Endothelial cell of umbilical vein (primary cell): ENCODE measurements around the gene GPSM1. TPM values are rescaled to one million over a fixed set of nuclear protein-coding genes. Genes with fewer than 3 reads are reported as not detected.

Experiments
- BruUV-seq: library from RNA; stranded (reverse); fragments of 400-500 nt; replicated peaks from 2 replicates; lab custom pipeline; 2021; lab: Mats Ljungman, UMichigan
- CTCF ChIA-PET: fragments of 300-600, 350-600 bp; sonication (Branson Sonifier 250); formaldehyde crosslinking; loops from one replicate; lab custom pipeline; 2021; ENCODE audit warnings: antibody characterized with exemption, inconsistent platforms; lab: Charles Lee
- POLR2A ChIA-PET: fragments of 300-600, 350-600 bp; sonication (Branson Sonifier 250); formaldehyde crosslinking; loops from one replicate; lab custom pipeline; 2021; ENCODE audit warnings: antibody characterized with exemption, inconsistent platforms; lab: Charles Lee
- DNase-seq: peaks from one replicate; pipeline ENCODE4 v3.0.0-alpha.2; 2011; ENCODE audit warnings: low read depth, low spot score
- FAIRE-seq: peaks from 2 replicates; lab custom pipeline; 2011; peaks lifted over from hg19 to GRCh38; lab: Jason Lieb, UNC
- H2AFZ ChIP-seq: 2 replicates; pipeline ENCODE4 v1.6.0; 2012; ENCODE audit warnings: low read depth, low read length, control low read depth, inconsistent platforms
- H3K27ac ChIP-seq: 2 replicates; pipeline ENCODE4 v1.5.1; 2011; ENCODE audit warnings: low read depth, mild to moderate bottlenecking, control low read depth, low read length, moderate library complexity; ENCODE audit not compliant: insufficient read depth
- H3K27me3 ChIP-seq, 2 experiments: 2 replicates each; pipeline versions ENCODE4 v1.6.0 to v1.6.1; 2011; ENCODE audit warnings: low read length in 2 of 2, mixed read lengths in 1 of 2; ENCODE audit not compliant: control insufficient read depth in 2 of 2, insufficient read depth in 2 of 2
- H3K36me3 ChIP-seq, 2 experiments: 2 replicates in 1 of 2; 3 replicates in 1 of 2; pipeline ENCODE4 v1.5.1; 2011; ENCODE audit warnings: low read length in 2 of 2, mild to moderate bottlenecking in 1 of 2, moderate library complexity in 1 of 2; ENCODE audit not compliant: control insufficient read depth in 2 of 2, insufficient read depth in 2 of 2; ENCODE audit errors: extremely low read depth in 1 of 2
- H3K4me1 ChIP-seq: 3 replicates; pipeline ENCODE4 v1.5.1; 2011; ENCODE audit warnings: mild to moderate bottlenecking, low read length; ENCODE audit not compliant: control insufficient read depth, insufficient read depth; ENCODE audit errors: extremely low read depth
- H3K4me2 ChIP-seq: 2 replicates; pipeline ENCODE4 v1.6.1; 2011; ENCODE audit warnings: low read length, control low read depth, mixed read lengths; ENCODE audit not compliant: insufficient read depth
- H3K4me3 ChIP-seq, 3 experiments: fragments of 200-600 bp in 1 of 3; sonication (generic), shearing (Covaris generic) in 1 of 3; replicated peaks in 1 of 3; 2 replicates each; pipeline ENCODE4 v1.5.1; 2011 to 2016; ENCODE audit warnings: control low read depth in 3 of 3, low read length in 3 of 3, mild to moderate bottlenecking in 2 of 3, inconsistent platforms in 1 of 3, low read depth in 1 of 3, moderate library complexity in 1 of 3; ENCODE audit not compliant: insufficient read depth in 1 of 3
- H3K79me2 ChIP-seq: 2 replicates; pipeline ENCODE4 v1.6.0; 2012; ENCODE audit warnings: low read length, inconsistent platforms; ENCODE audit not compliant: control insufficient read depth, insufficient read depth
- H3K9ac ChIP-seq: replicated peaks from 2 replicates; pipeline ENCODE3; 2011; ENCODE audit warnings: low read length, control low read depth; ENCODE audit not compliant: insufficient read depth; ENCODE audit errors: extremely low read depth
- H3K9me1 ChIP-seq: replicated peaks from 3 replicates; pipeline ENCODE4 v1.6.0; 2011; ENCODE audit warnings: mild to moderate bottlenecking, low read length; ENCODE audit not compliant: control insufficient read depth, insufficient read depth; ENCODE audit errors: extremely low read depth
- H3K9me3 ChIP-seq: replicated peaks from 2 replicates; pipeline ENCODE4 v1.5.1; 2012; ENCODE audit warnings: low read length, inconsistent platforms; ENCODE audit not compliant: control insufficient read depth, insufficient read depth
- H4K20me1 ChIP-seq: replicated peaks from 2 replicates; pipeline ENCODE3; 2011; ENCODE audit warnings: mild to moderate bottlenecking, low read length; ENCODE audit not compliant: control insufficient read depth, insufficient read depth; ENCODE audit errors: extremely low read depth
- CTCF ChIP-seq, 2 donors: IDR thresholded peaks; 1 replicate in 1 of 2; 2 replicates in 1 of 2; pipeline ENCODE4 v1.5.1; 2011; ENCODE audit warnings: low read length in 2 of 2, mild to moderate bottlenecking in 2 of 2, moderate library complexity in 2 of 2, control low read depth in 1 of 2, inconsistent platforms in 1 of 2, low read depth in 1 of 2; ENCODE audit not compliant: insufficient read depth in 1 of 2; ENCODE audit errors: extremely low read depth in 1 of 2
- EZH2 ChIP-seq: IDR thresholded peaks from 2 replicates; pipeline ENCODE4 v1.6.1; 2012; ENCODE audit warnings: borderline replicate concordance, low read depth, mild to moderate bottlenecking, moderate library complexity, low read length, inconsistent platforms; ENCODE audit not compliant: severe bottlenecking
- FOS ChIP-seq: IDR thresholded peaks from 2 replicates; pipeline ENCODE4 v1.6.1; 2011; ENCODE audit warnings: mild to moderate bottlenecking, low read length, moderate library complexity, borderline replicate concordance; ENCODE audit not compliant: insufficient read depth
- GATA2 ChIP-seq: IDR thresholded peaks from 2 replicates; pipeline ENCODE4 v1.7.0; 2011; ENCODE audit warnings: low read depth, mild to moderate bottlenecking, moderate library complexity, mixed read lengths, low read length; ENCODE audit not compliant: insufficient read length, insufficient read depth
- JUN ChIP-seq: IDR thresholded peaks from 2 replicates; pipeline ENCODE4 v1.6.1; 2011; ENCODE audit warnings: borderline replicate concordance, low read depth; ENCODE audit not compliant: insufficient read length, insufficient read depth
- MAX ChIP-seq: IDR thresholded peaks from 2 replicates; pipeline ENCODE4 v1.6.1; 2011; ENCODE audit not compliant: insufficient read depth, insufficient read length
- MYC ChIP-seq: IDR thresholded peaks from one replicate; pipeline ENCODE4 v1.6.1; 2011; ENCODE audit warnings: mild to moderate bottlenecking, low read depth, low read length
- POLR2A ChIP-seq: IDR thresholded peaks from 2 replicates; pipeline ENCODE4 v1.6.1; 2012; ENCODE audit warnings: low read depth, mild to moderate bottlenecking, control low read depth, low read length
- POLR2AphosphoS5 ChIP-seq: IDR thresholded peaks from 2 replicates; pipeline ENCODE4 v1.6.1; 2012; ENCODE audit warnings: low read depth, mild to moderate bottlenecking, control low read depth, low read length, moderate library complexity; ENCODE audit not compliant: insufficient read depth
- dilution Hi-C: fragments of 300-500 bp; cut with MboI; formaldehyde crosslinking; loops from one replicate; pipeline ENCODE4 v1.15.0; 2019; ENCODE audit warnings: low sequenced_read_pairs; ENCODE audit not compliant: extremely low pct_ligation_motif_present
- intact Hi-C: fragments of 100-400 bp; cut with micrococcal nuclease; formaldehyde crosslinking; loops from one replicate; pipeline ENCODE4 v1.10.0; 2022
- polyA plus RNA-seq, 4 experiments: library from polyadenylated mRNA; depleted of rRNA in 3 of 4; stranded (reverse) in 3 of 4; unstranded in 1 of 4; fragments of >200 nt; gene quantifications; 2 replicates each; pipeline versions ENCODE4 v1.2.1 to v1.2.3, GENCODE V29; 2011 to 2012; ENCODE audit warnings: missing spikeins in 1 of 4
- total RNA-seq: library from RNA; stranded (reverse); gene quantifications from 2 replicates; pipeline ENCODE4 v1.2.3, GENCODE V29; 2021

The GPSM1 gene
- total and polyA plus RNA-seq, 2 donors (not counting 3 experiments of a cell fraction or from before 2014, with no cell fraction given), result 34.6 to 47.1 TPM

- ChIA-PET POLR2A (interaction anchor here (1.2 kb wide), 1 partner anchor 17 kb away, joined by 5 read pairs; no protein-coding TSS in a partner anchor), CTCF (interaction anchor here (0.6 to 2.4 kb wide), 12 partner anchors 9 to 268 kb away, joined by 3 to 27 read pairs (median 4); no protein-coding TSS in a partner anchor)
- peak within 1 kb of the TSS; percentile 83 for H3K9ac ChIP-seq
- H3K27ac ChIP-seq, result peak within 1 kb of the TSS; percentile 47
- intact Hi-C loops, result loop anchor here (1.0 to 2.0 kb wide), 4 partner anchors 21 to 349 kb away; partner anchors contain the start of genes DIPK1B and SNAPC4
- H4K20me1 ChIP-seq, result no peaks in the 10 kb centered on the region
- no peaks in the 10 kb centered on the region for H3K9me3 ChIP-seq
- H3K27me3 ChIP-seq, result no peaks in the 10 kb centered on the region
- TF ChIP-seq CTCF (IDR thresholded peaks at IDR 0.05; ENCODE audit: extremely low read depth in 1 of 2, insufficient read depth in 1 of 2, low read depth in 1 of 2, low read length in 2 of 2), result peak; percentile 91 to 98
- no peak for TF ChIP-seq FOS
- TF ChIP-seq POLR2AphosphoS5, result peak; percentile 85
- TF ChIP-seq GATA2, result no peak
- no peak for TF ChIP-seq JUN
- no peak for TF ChIP-seq EZH2
- TF ChIP-seq POLR2A, result peak; percentile 88
- TF ChIP-seq MYC, result peak; percentile 92
- TF ChIP-seq MAX, result peak; percentile 98
- no peaks in the 10 kb centered on the region for H3K9me1 ChIP-seq
- peak within 1 kb of the TSS; percentile 34 for H2AFZ ChIP-seq
- peak; percentile 97 for FAIRE-seq
- dilution Hi-C loops, result no loop called here
- peak within 1 kb of the TSS; percentile 58 to 81 (median 62) for H3K4me3 ChIP-seq
- H3K4me1 ChIP-seq, result peaks cover 7% of the 10 kb centered on the region
- DNase-seq, result peak; percentile 93
- peak within 1 kb of the TSS; percentile 35 for H3K4me2 ChIP-seq
- peaks cover 3% of the 10 kb centered on the region for H3K79me2 ChIP-seq
- TSS peak; percentile 37 for BruUV-seq
- H3K36me3 ChIP-seq, result no peaks in the 10 kb centered on the region
Observed at GRCh38 chr9:136363106-136363948, 36.0 kb downstream of the GPSM1 start, which contains the start of gene DNLZ. DNLZ (minus strand) TSS chr9:136363744; CDS start chr9:136363714, 30 bp downstream.
